ENCODE measurements around the gene CD3E. TPM values are rescaled to one million over a fixed set of nuclear protein-coding genes. Genes with fewer than 3 reads are reported as not detected.
A peak's percentile ranks its signal among the peaks of the same experiment; 100 is the strongest.

CD3E gene
- total RNA-seq (2022) (0.39 TPM in 1 of 2 replicates, not detected in the other), Bru-seq, nascent RNA (percentile 22 among the genes with signal in this experiment), BruChase-seq, experiment 1, labeled RNA remaining after a 2-hour chase (percentile 11 among the genes with signal in this experiment), BruChase-seq, experiment 2, labeled RNA remaining after a 6-hour chase (percentile 11 among the genes with signal in this experiment)
- long read RNA-seq: 0 reads

- BruUV-seq (replicated peaks): no TSS peak
- POLR2A ChIA-PET: no interaction called here
These were observed at the start of gene CD3E for GRCh38 chr11:118304568-118305248. TSS of gene CD3E (plus strand) at chr11:118304730. CDS start at chr11:118304953, 223 bp downstream.

GRCh38 chr11:118258410-118258809, 46.1 kb upstream of the CD3E start:
- Histone ChIP-seq H3K4me3 (ENCODE audit: low read depth, low read length) (no peak overlapping the region), H3K27me3 (replicated peaks; ENCODE audit: control insufficient read depth, insufficient read depth, low read length) (no peaks in the 10 kb centered on the region), H3K4me1 (peaks cover 5% of the 10 kb centered on the region; the same call in 1 of the 2 replicates), H3K36me3 (ENCODE audit: control insufficient read depth, insufficient read depth, low read length) (peaks cover 31% of the 10 kb centered on the region), H3K9me3 (no peaks in the 10 kb centered on the region)
- no peaks in the 10 kb centered on the region for H3K27me3 Mint-ChIP-seq (ENCODE audit: insufficient read depth, unreplicated experiment)
- ChIA-PET CTCF (no interaction called here), POLR2A (no interaction called here)
- H3K4me1 Mint-ChIP-seq (ENCODE audit: low read depth, unreplicated experiment): peaks cover 5% of the 10 kb centered on the region
- intact Hi-C loops (cut with micrococcal nuclease; ENCODE audit: unreplicated experiment): loop anchor here (1.0 kb wide), 2 partner anchors 33 to 60 kb away; no protein-coding TSS in a partner anchor
- peak in 1 of 2 experiments; percentile 50 for DNase-seq
- no peak overlapping the region for H3K4me3 Mint-ChIP-seq (ENCODE audit: unreplicated experiment)
- H3K36me3 Mint-ChIP-seq (ENCODE audit: insufficient read depth, unreplicated experiment): peaks cover 66% of the 10 kb centered on the region
- H3K27ac Mint-ChIP-seq (ENCODE audit: unreplicated experiment): no peak overlapping the region
- BruUV-seq (replicated peaks): no TSS peak
- no peaks in the 10 kb centered on the region for H3K9me3 Mint-ChIP-seq (ENCODE audit: unreplicated experiment)
- peak; percentile 54 to 62 for TF ChIP-seq CTCF (IDR thresholded peaks at IDR 0.05; ENCODE audit: insufficient read depth in 1 of 2, low read depth in 1 of 2, low read length in 1 of 2, severe bottlenecking in 1 of 2, unreplicated experiment in 1 of 2)

More at GRCh38 chr11:118304568-118305248, at the start of gene CD3E:
- Mint-ChIP-seq H3K36me3 (ENCODE audit: insufficient read depth, unreplicated experiment) (no peaks in the 10 kb centered on the region), H3K4me3 (ENCODE audit: unreplicated experiment) (no peak within 1 kb of the TSS), H3K4me1 (ENCODE audit: low read depth, unreplicated experiment) (no peaks in the 10 kb centered on the region), H3K27ac (ENCODE audit: unreplicated experiment) (no peak within 1 kb of the TSS), H3K27me3 (ENCODE audit: insufficient read depth, unreplicated experiment) (no peaks in the 10 kb centered on the region), H3K9me3 (ENCODE audit: unreplicated experiment) (peaks cover 9% of the 10 kb centered on the region)
- H3K36me3 ChIP-seq (ENCODE audit: control insufficient read depth, insufficient read depth, low read length): no peaks in the 10 kb centered on the region
- DNase-seq: no peak
- TF ChIP-seq CTCF (IDR thresholded peaks at IDR 0.05; ENCODE audit: insufficient read depth in 1 of 2, low read depth in 1 of 2, low read length in 1 of 2, severe bottlenecking in 1 of 2, unreplicated experiment in 1 of 2): no peak
- H3K4me1 ChIP-seq: no peaks in the 10 kb centered on the region
- no peak within 1 kb of the TSS for H3K4me3 ChIP-seq (ENCODE audit: low read depth, low read length)
- intact Hi-C loops (cut with micrococcal nuclease; ENCODE audit: unreplicated experiment): no loop called here
- H3K9me3 ChIP-seq: no peaks in the 10 kb centered on the region
- CTCF ChIA-PET: interaction anchor here (0.9 kb wide), 1 partner anchor 9 kb away, joined by 3 read pairs; no protein-coding TSS in a partner anchor
- H3K27me3 ChIP-seq (replicated peaks; ENCODE audit: control insufficient read depth, insufficient read depth, low read length): no peaks in the 10 kb centered on the region

- no peak overlapping the region for H3K4me3 Mint-ChIP-seq (ENCODE audit: unreplicated experiment)
- Histone ChIP-seq H3K4me1 (0 out of 2 replicates have a peak, but pooled peaks cover 5% of the 10 kb centered on the region), H3K27me3 (replicated peaks; ENCODE audit: control insufficient read depth, insufficient read depth, low read length) (no peaks in the 10 kb centered on the region), H3K9me3 (no peaks in the 10 kb centered on the region), H3K4me3 (ENCODE audit: low read depth, low read length) (no peak overlapping the region), H3K36me3 (ENCODE audit: control insufficient read depth, insufficient read depth, low read length) (peaks cover 31% of the 10 kb centered on the region)
- CTCF ChIA-PET: interaction anchor here (0.6 to 1.1 kb wide), 2 partner anchors 60 to 156 kb away, joined by 3 to 4 read pairs; no protein-coding TSS in a partner anchor
- POLR2A ChIA-PET: no interaction called here
- H3K27me3 Mint-ChIP-seq (ENCODE audit: insufficient read depth, unreplicated experiment): no peaks in the 10 kb centered on the region
- H3K9me3 Mint-ChIP-seq (ENCODE audit: unreplicated experiment): no peaks in the 10 kb centered on the region
- no TSS peak for BruUV-seq (replicated peaks)
- no peak for DNase-seq
- no peak overlapping the region for H3K27ac Mint-ChIP-seq (ENCODE audit: unreplicated experiment)
- peaks cover 5% of the 10 kb centered on the region for H3K4me1 Mint-ChIP-seq (ENCODE audit: low read depth, unreplicated experiment)
- no peak for TF ChIP-seq CTCF (IDR thresholded peaks at IDR 0.05; ENCODE audit: insufficient read depth in 1 of 2, low read depth in 1 of 2, low read length in 1 of 2, severe bottlenecking in 1 of 2, unreplicated experiment in 1 of 2)
- intact Hi-C loops (cut with micrococcal nuclease; ENCODE audit: unreplicated experiment): no loop called here
- peaks cover 68% of the 10 kb centered on the region for H3K36me3 Mint-ChIP-seq (ENCODE audit: insufficient read depth, unreplicated experiment)
These were observed 45.4 kb upstream of the CD3E start for GRCh38 chr11:118259138-118259537.

All from Caco-2 (cell line).